Measurements from ENCODE around the gene ZFP90.

DNA sequence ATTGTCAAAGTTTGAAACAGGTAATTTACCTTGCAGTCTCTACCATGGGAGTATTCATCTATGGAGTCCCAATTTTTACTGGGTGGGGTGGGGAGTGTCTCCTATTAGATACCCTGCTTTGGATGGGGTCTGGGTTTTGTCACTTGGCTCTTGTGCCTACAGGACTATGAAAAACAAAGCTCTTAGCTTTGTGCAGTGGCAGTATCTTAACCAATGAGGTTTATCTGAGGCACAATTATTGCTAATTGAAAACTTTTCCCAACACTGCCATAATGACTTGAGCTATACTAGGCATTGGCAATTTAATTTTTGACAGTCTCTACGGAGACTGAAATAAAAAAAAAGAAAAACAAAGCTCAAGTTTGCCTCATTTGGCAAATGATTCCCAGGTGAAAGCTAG lies 3.8 kb upstream of the ZFP90 start:
- TF ChIP-seq YY1 (IDR thresholded peaks at IDR 0.05; ENCODE audit: insufficient read depth, insufficient read length) (no peak), SUZ12 (IDR thresholded peaks at IDR 0.05; ENCODE audit: extremely low read depth, insufficient read depth, insufficient read length) (no peak), ZNF274 (IDR thresholded peaks at IDR 0.05; ENCODE audit: low read depth, low read length) (no peak)

All from NT2/D1 (cell line).